Pancreas (tissue), 10 donors: ENCODE data around the gene RIMS3. TPM values are rescaled to one million over a fixed set of nuclear protein-coding genes. Genes with fewer than 3 reads are reported as not detected.

Source experiments
- ATAC-seq, 4 donors: fragments of 200-7000 bp; cut with Tn5 transposase; one replicate each; pipeline versions ENCODE4 v1.8.0 to v1.9.1; 2020; ENCODE audit warnings: mild to moderate bottlenecking in 4 of 4, moderate library complexity in 4 of 4
- DNase-seq, 6 donors: peaks; one replicate each; pipeline ENCODE4 v3.0.0-alpha.2; 2020
- FAIRE-seq: peaks from 2 replicates; lab custom pipeline; 2012; peaks lifted over from hg19 to GRCh38; lab: Jason Lieb, UNC
- H3K27ac ChIP-seq, 4 donors: fragments of 200-600 bp; sonication (generic); 1 replicate in 3 of 4; 2 replicates in 1 of 4; pipeline versions ENCODE4 v1.5.0 to v1.8.0; 2020
- H3K27me3 ChIP-seq, 4 donors: fragments of 200-600 bp; one replicate each; pipeline ENCODE4 v1.8.0; 2021
- H3K36me3 ChIP-seq, 3 donors: fragments of 200-600 bp; sonication (generic) in 1 of 3; one replicate each; pipeline versions ENCODE4 v1.5.0 to v1.8.0; 2020 to 2021
- H3K4me1 ChIP-seq, 3 donors: fragments of 200-600 bp; one replicate each; pipeline ENCODE4 v1.8.0; 2021
- H3K4me3 ChIP-seq, 4 donors: fragments of 200-600 bp; sonication (generic) in 2 of 4; one replicate each; pipeline versions ENCODE4 v1.5.0 to v1.8.0; 2020 to 2021
- H3K9me3 ChIP-seq, 4 donors: fragments of 200-600 bp; one replicate each; pipeline ENCODE4 v1.8.0; 2021
- WGBS, 2 donors: extraction: QIAGEN DNeasy Blood & Tissue Kit; methylation state at CpG; one replicate each; pipeline ENCODE4 v1.1.7; 2013; 5-methylcytosine and 5-hydroxymethylcytosine counted together
- intact Hi-C, 3 donors: fragments of 100-400 bp; cut with DNase I; formaldehyde crosslinking; loops; one replicate each; pipeline versions ENCODE4 v1.11.1 to v1.14.2; 2022
- polyA plus RNA-seq, 2 donors: library from polyadenylated mRNA; stranded (reverse); fragments of 200-250 nt; gene quantifications; one replicate each; pipeline ENCODE4 v1.2.3, GENCODE V29; 2013
- total RNA-seq, 6 donors: library from RNA; stranded (reverse); fragmentation: NEBNext Ultra II Directional in 4 of 6; extraction: Animal tissue kit (Norgen Biotek cat#: 25700) in 4 of 6; gene quantifications; one replicate each; pipeline versions ENCODE4 v1.2.1 to v1.2.4, GENCODE V29; 2021 to 2023
- TF ChIP-seq, protein P1 (sequence below), 4 donors: fragments of 200-600 bp; sonication (generic) in 3 of 4; IDR thresholded peaks; one replicate each; pipeline versions ENCODE4 v1.5.0 to v1.8.0; 2021; ENCODE audit warnings: antibody characterized with exemption in 4 of 4
- donor health status: healthy with polysubstance abuse.
- donor health status: DM: no; HTN: no; CAD: no; lungs with moderate emphysema.
- donor health status: DM: no; HTN: no; CAD: no.
- donor health status: control.
- donor health status: control.
- donor health status: Bipolar disorder and iron deficiency.
- donor health status: DM: yes; HTN: yes; CAD: no.
- donor health status: DM: no; HTN: no; CAD: no.
- donor health status: DM: no; HTN: no; CAD: no.
- donor health status: DM: yes; HTN: yes; CAD: no.

Gene RIMS3
- total and polyA plus RNA-seq, 8 donors = 0.49 to 2.7 (median 0.66) TPM

DNA sequence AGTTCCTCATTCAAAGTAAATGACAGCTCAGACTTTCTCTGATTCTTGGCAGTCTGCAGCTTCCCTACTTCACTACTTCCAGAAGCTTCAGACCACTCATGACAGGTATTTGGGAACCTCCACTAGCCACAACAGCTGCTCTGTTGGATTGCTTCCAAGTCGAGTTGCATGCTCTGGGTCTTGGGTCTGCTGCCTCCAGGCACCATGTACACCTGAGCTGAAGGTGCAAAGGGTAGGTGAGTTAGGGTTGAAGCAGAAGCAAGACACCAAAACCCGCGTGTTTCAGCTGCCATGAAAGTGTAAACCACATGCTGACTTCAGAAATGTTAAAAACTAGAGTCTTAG, 71.3 kb downstream of the RIMS3 start:
- Histone ChIP-seq H3K27me3 (no peaks in the 10 kb centered on the region), H3K36me3 (no peaks in the 10 kb centered on the region), H3K4me3 (no peak overlapping the region), H3K4me1 (no peaks in the 10 kb centered on the region), H3K27ac (no peak overlapping the region), H3K9me3 (no peaks in the 10 kb centered on the region)
- FAIRE-seq (no peak), ATAC-seq (peak in 1 of 4 donors; percentile 60), DNase-seq (peak in 2 of 6 donors; percentile 14 to 30)
- 45 to 48% methylated on average over 3 of the region's 3 CpGs for WGBS, 2 donors
- TF ChIP-seq, protein P1, sequence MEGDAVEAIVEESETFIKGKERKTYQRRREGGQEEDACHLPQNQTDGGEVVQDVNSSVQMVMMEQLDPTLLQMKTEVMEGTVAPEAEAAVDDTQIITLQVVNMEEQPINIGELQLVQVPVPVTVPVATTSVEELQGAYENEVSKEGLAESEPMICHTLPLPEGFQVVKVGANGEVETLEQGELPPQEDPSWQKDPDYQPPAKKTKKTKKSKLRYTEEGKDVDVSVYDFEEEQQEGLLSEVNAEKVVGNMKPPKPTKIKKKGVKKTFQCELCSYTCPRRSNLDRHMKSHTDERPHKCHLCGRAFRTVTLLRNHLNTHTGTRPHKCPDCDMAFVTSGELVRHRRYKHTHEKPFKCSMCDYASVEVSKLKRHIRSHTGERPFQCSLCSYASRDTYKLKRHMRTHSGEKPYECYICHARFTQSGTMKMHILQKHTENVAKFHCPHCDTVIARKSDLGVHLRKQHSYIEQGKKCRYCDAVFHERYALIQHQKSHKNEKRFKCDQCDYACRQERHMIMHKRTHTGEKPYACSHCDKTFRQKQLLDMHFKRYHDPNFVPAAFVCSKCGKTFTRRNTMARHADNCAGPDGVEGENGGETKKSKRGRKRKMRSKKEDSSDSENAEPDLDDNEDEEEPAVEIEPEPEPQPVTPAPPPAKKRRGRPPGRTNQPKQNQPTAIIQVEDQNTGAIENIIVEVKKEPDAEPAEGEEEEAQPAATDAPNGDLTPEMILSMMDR (IDR thresholded peaks at IDR 0.05) = no peak
- intact Hi-C loops = no loop called here

GRCh38 chr1:40593449-40594186, 71.9 kb downstream of the RIMS3 start:
- DNase-seq = no peak
- no peaks in the 10 kb centered on the region for H3K36me3 ChIP-seq
- H3K4me1 ChIP-seq = no peaks in the 10 kb centered on the region
- intact Hi-C loops = no loop called here
- H3K27ac ChIP-seq = no peak overlapping the region
- H3K9me3 ChIP-seq = no peaks in the 10 kb centered on the region
- ATAC-seq = peak in 3 of 4 donors; percentile 27 to 29 (median 27)
- FAIRE-seq = no peak
- no peaks in the 10 kb centered on the region for H3K27me3 ChIP-seq
- TF ChIP-seq, protein P1 (IDR thresholded peaks at IDR 0.05) = no peak
- no peak overlapping the region for H3K4me3 ChIP-seq
- WGBS, 2 donors = 37 to 41% methylated on average over 8 of the region's 8 CpGs

DNA sequence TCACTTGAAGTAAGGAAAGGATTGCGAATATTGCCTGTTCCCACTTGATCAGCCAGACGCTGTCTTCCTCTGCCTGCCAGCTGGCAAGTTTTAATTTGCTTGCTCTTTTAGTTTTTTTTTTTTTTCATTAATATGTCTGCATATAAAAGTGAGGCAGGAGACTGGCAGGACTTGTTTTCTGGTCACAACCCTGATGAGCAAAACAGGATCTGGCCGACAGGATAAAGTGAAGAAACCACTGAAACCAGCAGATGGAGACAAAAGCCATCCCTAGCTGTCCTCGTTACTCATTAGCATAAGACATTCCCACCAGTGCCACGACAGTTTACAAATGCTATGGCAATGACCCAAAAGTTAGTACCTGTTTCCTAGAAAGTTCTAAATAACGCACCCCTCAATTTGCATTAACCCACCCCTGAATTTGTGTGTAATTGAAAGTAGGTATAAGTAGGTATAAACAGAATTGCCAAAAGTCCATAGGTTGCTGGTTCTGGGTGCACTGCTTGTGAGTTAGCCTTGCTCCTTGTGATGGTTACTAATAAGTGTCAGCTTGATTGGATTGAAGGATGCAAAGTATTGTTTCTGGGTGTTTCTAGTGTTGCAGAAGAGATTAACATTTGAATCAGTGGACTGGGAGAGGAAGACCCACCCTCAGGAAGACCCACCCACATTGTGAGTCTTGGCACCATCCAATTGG, 73.2 kb downstream of the RIMS3 start:
- WGBS, 2 donors = 63 to 67% methylated on average over 6 of the region's 6 CpGs
- Histone ChIP-seq H3K27ac (no peak overlapping the region), H3K27me3 (no peaks in the 10 kb centered on the region), H3K4me3 (no peak overlapping the region), H3K9me3 (no peaks in the 10 kb centered on the region), H3K4me1 (no peaks in the 10 kb centered on the region), H3K36me3 (no peaks in the 10 kb centered on the region)
- intact Hi-C loops = no loop called here
- TF ChIP-seq, protein P1 (IDR thresholded peaks at IDR 0.05) = no peak
- DNase-seq (no peak), ATAC-seq (peak in 3 of 4 donors; percentile 44 to 58 (median 57)), FAIRE-seq (no peak)

- Histone ChIP-seq H3K9me3 (no peaks in the 10 kb centered on the region), H3K4me3 (no peak overlapping the region), H3K27me3 (no peaks in the 10 kb centered on the region), H3K36me3 (no peaks in the 10 kb centered on the region), H3K4me1 (no peaks in the 10 kb centered on the region), H3K27ac (no peak overlapping the region)
- intact Hi-C loops = no loop called here
- DNase-seq = no peak
- no peak for FAIRE-seq
- 55 to 70% methylated on average over 2 of the region's 2 CpGs for WGBS, 2 donors
- ATAC-seq = no peak
- TF ChIP-seq, protein P1 (IDR thresholded peaks at IDR 0.05) = no peak
Observed at GRCh38 chr1:40588586-40588985, 76.9 kb downstream of the RIMS3 start.

DNA sequence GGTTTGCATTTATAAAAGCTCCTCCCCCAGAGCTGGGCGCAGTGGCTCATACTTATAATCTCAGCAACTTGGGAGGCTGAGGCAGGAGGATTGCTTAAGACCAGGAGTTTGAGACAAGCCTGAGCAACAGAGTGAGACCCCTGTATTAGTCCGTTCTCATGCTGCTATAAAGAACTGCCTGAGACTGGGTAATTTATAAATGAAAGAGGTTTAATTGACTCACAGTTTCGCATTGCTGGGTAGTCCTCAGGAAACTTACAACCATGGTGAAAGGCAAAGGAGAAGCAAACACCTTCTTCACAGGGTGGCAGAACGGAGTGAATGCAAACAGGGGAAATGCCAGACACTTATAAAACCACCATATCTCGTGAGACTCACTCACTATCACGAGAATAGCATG, 81.5 kb downstream of the RIMS3 start:
- no peak for FAIRE-seq
- Histone ChIP-seq H3K4me3 (no peak overlapping the region), H3K27ac (peak overlapping the region in 1 of 4 donors; percentile 61), H3K9me3 (no peaks in the 10 kb centered on the region), H3K36me3 (no peaks in the 10 kb centered on the region), H3K4me1 (peaks cover 0 to 2% (median 0%) of the 10 kb centered on the region in 3 donors), H3K27me3 (no peaks in the 10 kb centered on the region)
- intact Hi-C loops = no loop called here
- 70 to 73% methylated on average over 6 of the region's 6 CpGs for WGBS, 2 donors
- no peak for ATAC-seq
- DNase-seq = no peak
- TF ChIP-seq, protein P1 (IDR thresholded peaks at IDR 0.05) = no peak
